ENCODE results near the gene FAM219A.
"Not testable (repeated sequence)": the region's sequence is repeated elsewhere in the genome, so short reads cannot be mapped to it uniquely, and the experiment has no call there.

FAM219A gene

GRCh38 chr9:34482746-34483145 lies 24.4 kb upstream of the FAM219A start:
- DNase-seq = not testable (repeated sequence)

GRCh38 chr9:34481620-34482019 lies 23.2 kb upstream of the FAM219A start:
- not testable (repeated sequence) for DNase-seq

GRCh38 chr9:34479431-34479866 lies 21.1 kb upstream of the FAM219A start:
- no peak for DNase-seq

- DNase-seq = no peak
These were observed 19.2 kb upstream of the FAM219A start for GRCh38 chr9:34477541-34477940.

DNA sequence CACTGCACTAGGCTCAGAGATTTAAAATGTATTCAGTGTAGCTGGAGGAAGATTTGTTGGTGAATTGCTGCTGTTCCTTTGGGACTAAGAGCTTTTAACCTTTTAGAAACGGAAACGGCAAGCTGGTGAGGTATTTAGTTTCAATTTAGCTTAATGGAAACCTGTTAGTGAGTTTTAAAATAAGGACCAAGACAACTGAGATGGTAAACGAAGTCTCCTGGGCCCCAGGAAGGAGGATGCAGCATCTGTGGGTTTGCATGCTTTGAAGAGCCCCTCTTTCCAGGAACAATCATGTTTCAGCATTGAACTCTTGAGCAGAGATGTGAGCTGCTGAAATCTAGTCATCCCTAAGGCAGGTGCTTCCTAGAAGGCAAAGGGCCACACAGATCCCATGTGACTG lies 16.7 kb upstream of the FAM219A start:
- DNase-seq = no peak

DNA sequence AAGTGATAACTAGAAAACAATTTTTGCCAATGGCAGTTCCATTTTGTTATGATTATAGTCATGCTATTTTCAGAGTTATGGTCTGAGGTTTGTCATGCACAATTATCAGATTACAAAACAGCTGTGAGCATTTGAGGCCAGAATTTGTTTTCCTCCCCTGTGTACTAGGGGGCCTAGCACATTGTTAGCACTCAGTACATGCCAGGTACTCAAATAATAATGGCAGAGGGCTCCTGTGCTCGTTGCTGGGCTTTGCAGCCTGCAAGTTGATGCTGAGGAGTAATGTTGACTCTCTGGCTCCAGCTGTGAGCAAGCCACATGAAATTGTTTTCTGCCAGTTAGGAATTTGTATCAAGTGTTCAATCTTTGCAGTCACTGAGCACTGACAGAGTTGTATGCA lies 7.1 kb upstream of the FAM219A start:
- no peak for DNase-seq

DNA sequence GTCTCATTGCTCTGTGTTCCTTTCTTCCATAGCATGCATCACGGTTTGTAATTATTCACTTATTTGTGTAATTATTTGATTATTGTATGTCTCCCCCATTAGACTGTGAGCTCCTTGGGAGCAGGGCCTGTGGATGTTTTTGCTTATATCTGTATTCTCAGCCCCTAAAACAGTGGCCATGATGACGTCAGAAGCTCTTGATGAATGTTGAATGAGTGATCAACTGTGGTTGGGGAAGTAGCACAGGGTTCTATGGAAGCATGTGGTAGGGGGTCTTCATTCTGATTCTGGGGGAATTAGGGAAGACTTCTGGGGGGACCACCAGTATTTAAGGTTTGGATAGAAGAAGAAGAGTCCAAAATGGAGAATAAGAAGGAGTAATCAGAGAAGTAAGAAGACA lies 6.2 kb upstream of the FAM219A start:
- no peak for DNase-seq

DNA sequence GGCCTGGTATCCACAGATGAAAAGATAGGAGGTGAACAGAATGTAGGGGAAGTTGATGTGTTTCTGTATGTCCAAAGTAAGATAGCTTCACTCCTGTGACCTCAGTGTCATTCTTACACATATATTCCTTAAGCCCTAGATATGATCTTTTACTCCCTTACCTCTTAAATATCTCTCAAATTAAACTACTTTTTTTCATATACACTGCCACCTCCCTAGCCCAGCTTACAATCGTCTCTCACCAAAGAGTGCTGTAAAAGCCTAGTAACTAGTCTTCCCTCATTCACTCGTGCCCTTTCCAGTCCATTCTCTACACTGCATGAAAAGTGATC lies 5.5 kb upstream of the FAM219A start:
- no peak for DNase-seq

- DNase-seq = no peak
These were observed 4.9 kb upstream of the FAM219A start for GRCh38 chr9:34463098-34463900.

DNA sequence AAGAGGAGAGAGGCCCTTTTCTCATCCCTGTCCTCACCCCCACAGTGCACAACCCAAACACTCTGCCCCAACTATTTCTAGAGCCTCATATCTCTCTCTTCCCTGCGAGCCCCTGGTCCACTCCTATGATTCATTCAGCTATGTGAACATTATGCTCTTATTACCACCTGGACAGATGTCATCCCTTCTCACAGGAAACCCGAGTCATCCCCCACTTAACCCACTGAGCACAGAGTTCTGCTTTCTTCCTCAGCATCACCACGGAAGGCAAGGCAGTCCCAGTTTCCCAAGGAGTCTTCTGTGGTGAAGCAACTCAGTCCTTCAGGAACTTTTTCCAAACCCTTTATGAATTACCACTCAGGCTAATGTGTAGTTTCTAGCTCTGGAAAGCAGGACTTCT lies 1.6 kb upstream of the FAM219A start:
- no peak for DNase-seq

DNA sequence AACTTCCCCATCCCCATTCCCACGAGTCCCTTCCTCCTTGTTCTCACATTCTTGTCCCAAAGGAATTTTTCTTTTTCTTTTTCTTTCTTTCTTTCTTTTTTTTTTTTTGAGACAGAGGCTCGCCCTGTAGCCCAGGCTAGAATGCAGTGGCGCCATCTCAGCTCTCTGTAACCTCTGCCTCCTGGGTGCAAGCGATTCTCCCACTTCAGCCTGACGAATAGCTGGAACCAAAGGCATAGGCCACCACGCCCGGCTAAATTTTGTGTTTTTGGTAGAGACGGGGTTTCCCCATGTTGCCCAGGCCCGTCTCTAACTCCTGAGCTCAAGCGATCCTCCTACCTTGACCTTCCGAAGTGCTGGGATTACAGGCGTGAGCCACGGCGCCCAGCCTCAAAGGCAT lies 986 bp upstream of the FAM219A start:
- no peak for DNase-seq

GRCh38 chr9:34458959-34459340 lies 580 bp upstream of the FAM219A start:
- DNase-seq = no peak

- DNase-seq = no peak
These were observed 931 bp downstream of the FAM219A start for GRCh38 chr9:34457266-34458012.

DNA sequence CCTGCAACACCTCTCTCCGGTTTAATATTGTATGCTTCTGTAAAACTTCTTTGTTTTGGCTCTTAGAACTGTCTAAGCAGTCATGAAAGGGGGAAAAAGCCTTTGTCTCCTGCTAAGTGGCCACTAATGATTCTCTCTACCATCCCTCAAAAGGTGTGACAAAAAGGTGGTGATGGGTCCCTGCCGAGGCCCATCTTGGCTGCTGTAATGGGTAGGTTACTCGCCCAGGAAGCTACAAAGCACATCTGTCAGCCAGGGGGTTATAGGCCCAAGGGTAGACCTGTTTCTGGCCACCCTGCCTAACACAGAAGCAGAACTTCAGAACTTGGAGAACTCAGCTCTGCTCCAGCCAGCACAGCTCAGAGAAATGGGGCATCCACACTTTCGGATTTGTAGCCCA lies 1.6 kb downstream of the FAM219A start:
- DNase-seq = no peak

DNA sequence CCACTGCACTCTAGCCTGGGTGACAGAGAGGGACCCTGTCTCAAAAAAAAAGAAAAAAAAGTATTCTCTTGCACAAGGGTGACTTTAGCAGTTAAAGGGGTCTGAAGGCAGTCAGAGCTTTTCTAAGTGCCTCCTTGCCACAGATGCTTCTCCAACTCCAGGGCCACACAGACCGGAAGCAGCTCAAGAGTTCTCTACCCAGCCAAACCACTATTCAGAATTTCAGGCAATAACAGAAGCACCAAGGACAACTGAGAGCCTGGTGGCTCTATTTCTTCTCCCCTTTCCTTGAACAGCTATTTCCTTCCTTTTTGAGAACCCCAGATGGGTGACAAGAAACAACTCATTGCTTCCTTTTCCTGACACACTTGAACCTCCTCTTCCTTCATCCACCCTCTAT lies 2.2 kb downstream of the FAM219A start:
- DNase-seq = no peak

GRCh38 chr9:34454571-34455065 lies 3.8 kb downstream of the FAM219A start:
- DNase-seq = no peak

- no peak for DNase-seq
These were observed 5.8 kb downstream of the FAM219A start for GRCh38 chr9:34452568-34452967.

GRCh38 chr9:34451545-34451944 lies 6.8 kb downstream of the FAM219A start:
- DNase-seq = no peak

- DNase-seq = no peak
These were observed 7.2 kb downstream of the FAM219A start for GRCh38 chr9:34451135-34451534.

GRCh38 chr9:34450644-34451043 lies 7.7 kb downstream of the FAM219A start:
- no peak for DNase-seq

DNA sequence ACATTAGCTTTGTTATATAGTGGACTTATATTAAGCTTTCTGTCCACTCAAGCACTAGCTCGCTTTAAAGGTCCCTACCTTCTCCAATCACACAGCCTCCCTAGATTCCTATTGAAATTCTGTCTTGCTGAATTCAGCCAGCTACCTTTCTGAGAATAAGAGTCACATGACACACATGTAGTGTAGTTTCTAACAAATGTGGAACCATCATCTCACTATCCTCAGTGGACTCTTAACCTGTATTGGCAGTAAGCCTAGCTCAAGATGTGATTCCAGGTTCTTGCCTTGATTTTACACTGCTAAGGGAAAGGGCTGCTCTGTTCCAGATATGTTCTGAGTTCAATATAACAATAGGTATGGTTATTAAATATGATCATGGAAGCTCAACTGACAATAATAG lies 11.4 kb downstream of the FAM219A start:
- DNase-seq = no peak

DNA sequence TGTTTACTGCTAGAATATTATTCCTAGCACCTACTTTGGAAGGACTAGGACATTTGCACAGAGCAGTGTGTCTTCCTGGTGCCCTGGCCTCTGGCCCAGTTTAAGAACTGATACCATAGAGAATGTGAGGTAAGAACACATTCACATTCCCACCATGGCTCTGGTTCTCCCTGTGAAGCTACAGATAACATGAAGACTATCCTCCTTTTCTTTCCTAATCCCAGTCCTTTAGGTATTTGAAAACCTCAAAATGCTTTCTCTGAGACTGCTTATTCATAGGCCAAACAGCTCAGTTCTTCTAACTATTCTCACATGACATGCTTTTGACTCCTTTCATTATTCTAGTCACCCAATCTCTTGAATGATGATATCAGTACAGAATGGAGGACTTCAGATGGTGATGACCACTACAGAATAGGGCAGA lies 11.9 kb downstream of the FAM219A start:
- DNase-seq = no peak

DNA sequence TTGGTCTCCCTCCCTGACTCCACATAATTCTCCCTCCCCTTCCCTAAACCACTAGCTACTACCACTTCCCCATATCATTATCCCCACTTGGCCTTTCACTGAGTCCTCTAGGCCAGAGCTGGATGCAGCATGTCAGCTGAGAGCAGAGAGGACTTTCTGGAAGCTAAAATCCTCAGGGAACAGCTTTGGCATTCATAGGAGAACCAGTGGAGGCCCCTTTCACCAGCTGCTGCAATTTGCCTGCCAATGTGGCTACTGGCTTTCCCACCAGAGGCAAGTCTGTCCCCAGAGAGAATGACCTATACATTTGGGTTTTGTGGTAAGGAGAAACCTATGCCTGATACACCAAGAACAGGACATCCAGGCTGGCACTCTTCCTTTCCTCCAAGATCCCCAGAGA lies 14.4 kb downstream of the FAM219A start:
- DNase-seq = no peak

GRCh38 chr9:34443533-34443932 lies 14.8 kb downstream of the FAM219A start:
- DNase-seq = no peak

All from activated T-cell treated with anti-CD3 and anti-CD28 coated beads, Interleukin-2, amount 50 U/mL, for 1 hour (primary cell).